ENCODE results near the gene MYO1D. TPM values are rescaled to one million over a fixed set of nuclear protein-coding genes. Genes with fewer than 3 reads are reported as not detected.

MYO1D gene
- total RNA-seq, 1 donor from 2014 or later: 18.0 TPM

DNA sequence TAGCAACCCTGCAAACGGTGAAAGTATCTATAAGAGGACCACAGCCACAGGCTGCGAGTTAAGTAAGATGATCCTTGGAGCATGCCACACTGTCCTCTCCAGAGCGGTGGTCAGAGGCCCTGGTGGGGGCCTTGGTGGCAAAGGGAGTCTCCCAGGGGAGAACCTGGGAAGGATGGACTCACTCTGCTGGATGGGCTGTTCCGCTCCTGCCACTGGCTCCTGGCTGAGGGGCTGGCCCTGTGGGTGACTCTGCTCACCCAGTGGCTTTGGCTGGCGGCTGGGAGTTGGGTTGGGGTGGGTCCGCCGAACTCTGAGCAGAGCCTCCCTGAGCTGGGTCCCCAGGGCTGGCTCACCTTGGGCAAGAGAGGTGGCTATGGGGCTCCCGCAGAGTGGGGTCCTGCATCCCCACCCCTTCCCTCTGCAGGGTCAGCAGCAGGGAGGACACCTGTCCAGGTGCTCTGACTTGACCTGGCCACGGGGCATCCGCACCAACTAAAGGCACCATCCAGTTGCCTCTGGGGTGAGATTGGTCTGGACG, 382.9 kb downstream of the MYO1D start:
- TF ChIP-seq EZH2 (IDR thresholded peaks at IDR 0.05; ENCODE audit: insufficient read depth, low read length): no peak
- TF ChIP-seq, protein P1, sequence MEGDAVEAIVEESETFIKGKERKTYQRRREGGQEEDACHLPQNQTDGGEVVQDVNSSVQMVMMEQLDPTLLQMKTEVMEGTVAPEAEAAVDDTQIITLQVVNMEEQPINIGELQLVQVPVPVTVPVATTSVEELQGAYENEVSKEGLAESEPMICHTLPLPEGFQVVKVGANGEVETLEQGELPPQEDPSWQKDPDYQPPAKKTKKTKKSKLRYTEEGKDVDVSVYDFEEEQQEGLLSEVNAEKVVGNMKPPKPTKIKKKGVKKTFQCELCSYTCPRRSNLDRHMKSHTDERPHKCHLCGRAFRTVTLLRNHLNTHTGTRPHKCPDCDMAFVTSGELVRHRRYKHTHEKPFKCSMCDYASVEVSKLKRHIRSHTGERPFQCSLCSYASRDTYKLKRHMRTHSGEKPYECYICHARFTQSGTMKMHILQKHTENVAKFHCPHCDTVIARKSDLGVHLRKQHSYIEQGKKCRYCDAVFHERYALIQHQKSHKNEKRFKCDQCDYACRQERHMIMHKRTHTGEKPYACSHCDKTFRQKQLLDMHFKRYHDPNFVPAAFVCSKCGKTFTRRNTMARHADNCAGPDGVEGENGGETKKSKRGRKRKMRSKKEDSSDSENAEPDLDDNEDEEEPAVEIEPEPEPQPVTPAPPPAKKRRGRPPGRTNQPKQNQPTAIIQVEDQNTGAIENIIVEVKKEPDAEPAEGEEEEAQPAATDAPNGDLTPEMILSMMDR (IDR thresholded peaks at IDR 0.05; ENCODE audit: insufficient read depth, low read depth, low read length): no peak
- Histone ChIP-seq H3K27ac (ENCODE audit: low read depth, low read length) (no peak overlapping the region), H2AFZ (ENCODE audit: low read depth, low read length) (no peak overlapping the region), H3K36me3 (ENCODE audit: insufficient read depth, low read length) (no peaks in the 10 kb centered on the region), H3K27me3 (ENCODE audit: insufficient read depth, low read length) (no peaks in the 10 kb centered on the region), H3K4me1 (ENCODE audit: insufficient read depth, low read length) (peaks cover 39% of the 10 kb centered on the region), H3K4me2 (ENCODE audit: low read length) (no peak overlapping the region), H3K9ac (ENCODE audit: low read length) (no peak overlapping the region), H3K4me3 (ENCODE audit: insufficient read depth, low read depth, low read length) (no peak overlapping the region), H4K20me1 (ENCODE audit: insufficient read depth, low read length) (peaks cover 16% of the 10 kb centered on the region), H3K79me2 (ENCODE audit: insufficient read depth, low read length) (no peaks in the 10 kb centered on the region), H3K9me3 (ENCODE audit: insufficient read depth, low read depth, low read length) (no peaks in the 10 kb centered on the region)
- Mint-ChIP-seq H3K9me3 (ENCODE audit: unreplicated experiment) (no peaks in the 10 kb centered on the region), H3K27ac (ENCODE audit: unreplicated experiment) (no peak overlapping the region), H3K36me3 (ENCODE audit: low read depth, unreplicated experiment) (peaks cover 3% of the 10 kb centered on the region), H3K4me3 (ENCODE audit: unreplicated experiment) (no peak overlapping the region), H3K4me1 (ENCODE audit: low read depth, unreplicated experiment) (peaks cover 34% of the 10 kb centered on the region), H3K27me3 (ENCODE audit: low read depth, unreplicated experiment) (no peaks in the 10 kb centered on the region)
- DNase-seq (ENCODE audit: low read depth) (no peak), FAIRE-seq (no peak)

DNA sequence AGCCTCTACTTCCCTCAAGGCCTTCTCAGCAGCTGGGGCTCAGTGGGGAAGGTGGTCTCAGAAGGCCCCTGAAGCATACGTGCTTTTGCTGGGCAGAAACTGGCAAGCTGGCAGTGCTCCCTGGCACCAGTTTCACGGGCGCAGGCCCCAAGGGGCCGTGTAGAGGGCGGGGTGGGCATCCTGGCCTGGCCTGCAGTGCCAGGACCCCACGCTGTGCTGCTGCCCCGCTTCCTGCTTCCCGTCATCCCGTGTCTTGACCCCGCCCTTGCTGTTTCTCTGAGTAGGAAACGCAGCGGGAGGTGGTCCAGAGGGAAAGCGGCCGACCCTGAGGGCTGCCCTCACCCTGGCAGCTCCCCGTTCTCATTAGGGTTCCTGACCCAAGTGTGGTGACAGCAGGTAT, 383.4 kb downstream of the MYO1D start:
- H3K27me3 Mint-ChIP-seq (ENCODE audit: low read depth, unreplicated experiment): no peaks in the 10 kb centered on the region
- Histone ChIP-seq H3K9ac (ENCODE audit: low read length) (no peak overlapping the region), H3K4me1 (ENCODE audit: insufficient read depth, low read length) (peaks cover 40% of the 10 kb centered on the region), H3K27me3 (ENCODE audit: insufficient read depth, low read length) (no peaks in the 10 kb centered on the region), H3K4me3 (ENCODE audit: insufficient read depth, low read depth, low read length) (no peak overlapping the region), H3K27ac (ENCODE audit: low read depth, low read length) (no peak overlapping the region), H3K36me3 (ENCODE audit: insufficient read depth, low read length) (no peaks in the 10 kb centered on the region), H4K20me1 (ENCODE audit: insufficient read depth, low read length) (peaks cover 21% of the 10 kb centered on the region), H3K4me2 (ENCODE audit: low read length) (no peak overlapping the region), H3K9me3 (ENCODE audit: insufficient read depth, low read depth, low read length) (no peaks in the 10 kb centered on the region), H2AFZ (ENCODE audit: low read depth, low read length) (no peak overlapping the region), H3K79me2 (ENCODE audit: insufficient read depth, low read length) (peaks cover 4% of the 10 kb centered on the region)
- no peak overlapping the region for H3K4me3 Mint-ChIP-seq (ENCODE audit: unreplicated experiment)
- no peak for DNase-seq (ENCODE audit: low read depth)
- peaks cover 34% of the 10 kb centered on the region for H3K4me1 Mint-ChIP-seq (ENCODE audit: low read depth, unreplicated experiment)
- H3K27ac Mint-ChIP-seq (ENCODE audit: unreplicated experiment): no peak overlapping the region
- no peak for TF ChIP-seq EZH2 (IDR thresholded peaks at IDR 0.05; ENCODE audit: insufficient read depth, low read length)
- TF ChIP-seq, protein P1 (IDR thresholded peaks at IDR 0.05; ENCODE audit: insufficient read depth, low read depth, low read length): no peak
- FAIRE-seq: no peak
- H3K9me3 Mint-ChIP-seq (ENCODE audit: unreplicated experiment): no peaks in the 10 kb centered on the region
- H3K36me3 Mint-ChIP-seq (ENCODE audit: low read depth, unreplicated experiment): peaks cover 3% of the 10 kb centered on the region

DNA sequence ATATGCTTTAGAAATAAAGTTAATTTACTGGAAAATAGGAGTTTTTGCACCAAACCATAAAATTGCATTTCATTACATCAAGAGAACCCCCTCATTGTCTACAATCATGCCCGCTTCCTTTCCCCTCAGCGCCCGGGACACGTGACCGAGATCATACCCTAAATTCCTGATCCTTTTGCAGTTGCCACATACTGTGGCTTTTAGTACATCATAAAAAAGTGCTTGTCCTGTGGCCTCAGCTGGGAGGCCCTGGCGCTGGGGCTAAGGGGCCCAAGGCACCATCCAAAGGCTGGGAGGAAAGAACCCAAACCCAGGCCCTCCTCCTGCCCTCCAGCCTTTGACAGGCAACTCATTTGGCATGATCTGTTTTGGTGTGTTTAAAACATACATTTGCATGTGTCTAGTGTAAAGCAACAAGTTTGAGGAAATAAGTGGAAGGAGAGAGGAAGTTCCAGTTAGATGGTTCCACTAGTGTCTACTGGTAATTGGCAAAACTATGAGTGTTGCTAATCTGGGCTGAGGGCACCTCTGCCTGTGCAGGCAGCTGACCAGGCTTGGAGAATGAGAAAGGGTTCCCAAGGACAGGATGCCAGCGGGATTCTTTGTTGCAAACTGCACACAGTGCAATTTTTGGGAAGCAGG, 384.2 kb downstream of the MYO1D start:
- no peaks in the 10 kb centered on the region for H3K27me3 Mint-ChIP-seq (ENCODE audit: low read depth, unreplicated experiment)
- FAIRE-seq (no peak), DNase-seq (ENCODE audit: low read depth) (no peak)
- TF ChIP-seq, protein P1 (IDR thresholded peaks at IDR 0.05; ENCODE audit: insufficient read depth, low read depth, low read length): no peak
- no peak for TF ChIP-seq EZH2 (IDR thresholded peaks at IDR 0.05; ENCODE audit: insufficient read depth, low read length)
- no peak overlapping the region for H2AFZ ChIP-seq (ENCODE audit: low read depth, low read length)
- H3K27ac ChIP-seq (ENCODE audit: low read depth, low read length): no peak overlapping the region
- H3K36me3 Mint-ChIP-seq (ENCODE audit: low read depth, unreplicated experiment): peaks cover 7% of the 10 kb centered on the region
- no peaks in the 10 kb centered on the region for H3K9me3 ChIP-seq (ENCODE audit: insufficient read depth, low read depth, low read length)
- no peak overlapping the region for H3K9ac ChIP-seq (ENCODE audit: low read length)
- no peaks in the 10 kb centered on the region for H3K27me3 ChIP-seq (ENCODE audit: insufficient read depth, low read length)
- peaks cover 29% of the 10 kb centered on the region for H4K20me1 ChIP-seq (ENCODE audit: insufficient read depth, low read length)
- H3K27ac Mint-ChIP-seq (ENCODE audit: unreplicated experiment): no peak overlapping the region
- H3K36me3 ChIP-seq (ENCODE audit: insufficient read depth, low read length): no peaks in the 10 kb centered on the region
- no peak overlapping the region for H3K4me3 Mint-ChIP-seq (ENCODE audit: unreplicated experiment)
- no peaks in the 10 kb centered on the region for H3K9me3 Mint-ChIP-seq (ENCODE audit: unreplicated experiment)
- peaks cover 45% of the 10 kb centered on the region for H3K4me1 ChIP-seq (ENCODE audit: insufficient read depth, low read length)
- H3K4me2 ChIP-seq (ENCODE audit: low read length): no peak overlapping the region
- peaks cover 39% of the 10 kb centered on the region for H3K4me1 Mint-ChIP-seq (ENCODE audit: low read depth, unreplicated experiment)
- H3K79me2 ChIP-seq (ENCODE audit: insufficient read depth, low read length): peaks cover 9% of the 10 kb centered on the region
- no peak overlapping the region for H3K4me3 ChIP-seq (ENCODE audit: insufficient read depth, low read depth, low read length)
